Measurements from ENCODE around the gene MPC1.

The MPC1 gene

DNA sequence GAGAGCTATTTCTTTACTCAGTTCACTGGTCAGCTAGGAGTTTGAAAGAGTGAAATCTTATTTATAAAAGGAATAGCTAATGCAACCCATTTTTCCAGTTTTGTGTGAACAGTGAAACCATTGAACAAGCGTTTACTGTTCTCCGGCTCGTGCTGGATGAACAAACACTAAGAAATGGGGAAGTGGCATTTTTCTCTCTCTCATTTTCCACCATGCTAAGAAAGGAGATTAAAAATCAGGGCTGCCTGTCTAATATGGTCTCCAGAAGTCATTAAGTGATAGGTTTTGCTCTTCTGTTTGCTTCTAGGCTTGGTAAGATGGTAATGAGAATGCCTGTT, 39.6 kb downstream of the MPC1 start:
- DNase-seq, result no peak

GRCh38 chr6:166342349-166343149, 40.2 kb downstream of the MPC1 start, which contains the start of gene SFT2D1:
TSS of gene SFT2D1 (minus strand) at chr6:166342545. CDS start at chr6:166342481, 64 bp downstream.
- peak; percentile 87 for DNase-seq

- DNase-seq, result peak; percentile 42
These were observed 40.8 kb downstream of the MPC1 start for GRCh38 chr6:166341977-166342348.

DNA sequence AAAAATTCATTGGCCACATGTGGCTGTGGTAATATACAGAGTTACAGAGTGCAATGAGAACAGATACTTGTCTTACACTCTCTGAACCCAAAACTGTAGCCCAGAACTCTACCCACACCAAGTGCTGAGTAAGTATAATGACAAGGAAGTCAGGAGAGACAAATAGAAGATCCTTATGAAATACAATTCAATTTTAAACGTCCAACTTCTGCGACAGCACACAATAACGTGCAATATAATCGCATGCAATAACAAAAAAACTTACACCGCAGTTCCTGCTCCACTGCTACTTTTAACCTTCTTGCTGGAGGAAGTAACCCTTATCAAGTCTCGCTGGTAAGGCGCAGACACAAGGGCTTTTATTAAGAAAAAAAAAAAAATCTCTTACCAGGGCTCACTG, 41.3 kb downstream of the MPC1 start:
- DNase-seq, result no peak

- DNase-seq, result no peak
These were observed 43.9 kb downstream of the MPC1 start for GRCh38 chr6:166338854-166339253.

- no peak for DNase-seq
These were observed 45.9 kb downstream of the MPC1 start for GRCh38 chr6:166336847-166337246.

GRCh38 chr6:166335378-166336302, 47.1 kb downstream of the MPC1 start:
- DNase-seq, result no peak

GRCh38 chr6:166334878-166335277, 47.9 kb downstream of the MPC1 start:
- DNase-seq, result no peak

- no peak for DNase-seq
These were observed 49.4 kb downstream of the MPC1 start for GRCh38 chr6:166333172-166333995.

DNA sequence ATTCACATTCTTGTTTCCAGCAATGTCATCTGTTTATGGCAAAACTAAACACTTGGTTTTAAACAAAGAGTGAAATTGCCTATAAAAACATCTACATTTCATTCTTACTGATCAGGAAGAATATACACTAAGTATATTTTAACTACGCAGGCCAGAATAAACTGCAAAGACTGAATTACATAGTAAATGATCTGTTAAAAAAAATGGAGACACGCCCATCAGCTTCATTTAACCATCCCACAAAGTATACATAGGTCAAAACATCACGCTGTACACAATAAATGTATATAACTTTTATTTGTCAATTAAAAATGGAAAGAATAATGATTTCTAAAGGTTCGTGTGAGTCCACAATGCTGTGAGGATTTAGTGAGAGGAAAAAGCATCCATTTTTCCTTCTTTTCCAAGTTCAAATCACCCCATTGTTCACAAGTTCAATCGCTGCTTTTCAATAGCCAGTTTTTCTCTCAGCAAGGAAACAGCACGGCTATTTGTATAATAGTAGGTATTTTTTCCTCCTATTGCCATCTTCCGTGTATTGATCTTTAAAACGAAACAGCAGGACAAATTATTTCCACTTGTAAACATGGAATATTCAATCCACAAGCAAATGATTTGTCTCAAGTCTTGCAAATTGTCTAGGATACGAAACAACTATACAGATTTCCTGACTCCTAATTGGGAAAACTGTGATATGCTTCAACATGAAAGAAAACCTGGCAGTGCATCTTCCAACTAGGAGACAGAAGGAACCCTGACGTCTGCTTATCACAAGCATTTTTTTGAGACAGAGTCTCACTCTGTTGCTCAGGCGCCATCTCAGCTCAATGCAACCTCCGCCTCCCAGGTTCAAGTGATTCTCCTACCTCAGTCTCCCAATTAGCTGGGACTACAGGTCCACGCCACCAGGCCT, 51.0 kb downstream of the MPC1 start:
- no peak for DNase-seq

DNA sequence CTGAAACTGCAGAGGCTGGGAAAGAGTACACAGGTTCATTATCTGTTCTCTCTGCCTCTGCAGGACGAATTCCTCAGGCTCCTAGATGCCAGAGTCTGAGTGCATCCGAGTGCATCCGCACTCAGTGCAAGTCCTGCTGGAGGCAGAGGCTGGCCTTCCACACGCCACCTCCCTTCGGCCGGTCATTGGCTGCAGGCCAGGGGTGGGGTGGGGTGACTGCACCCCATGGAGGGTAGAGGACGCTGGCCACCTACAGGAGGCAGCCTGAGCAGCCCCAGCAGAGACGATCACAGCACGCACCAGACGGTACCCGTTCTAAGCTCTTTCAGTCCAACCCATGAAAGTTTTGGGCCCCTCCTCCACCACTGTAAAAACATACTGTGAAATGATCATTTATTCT, 52.1 kb downstream of the MPC1 start:
- no peak for DNase-seq

GRCh38 chr6:166325383-166326042, 57.2 kb downstream of the MPC1 start:
- no peak for DNase-seq

GRCh38 chr6:166323395-166323794, 59.3 kb downstream of the MPC1 start:
- no peak for DNase-seq

GRCh38 chr6:166318649-166319600, 63.8 kb downstream of the MPC1 start:
- peak; percentile 40 for DNase-seq

DNA sequence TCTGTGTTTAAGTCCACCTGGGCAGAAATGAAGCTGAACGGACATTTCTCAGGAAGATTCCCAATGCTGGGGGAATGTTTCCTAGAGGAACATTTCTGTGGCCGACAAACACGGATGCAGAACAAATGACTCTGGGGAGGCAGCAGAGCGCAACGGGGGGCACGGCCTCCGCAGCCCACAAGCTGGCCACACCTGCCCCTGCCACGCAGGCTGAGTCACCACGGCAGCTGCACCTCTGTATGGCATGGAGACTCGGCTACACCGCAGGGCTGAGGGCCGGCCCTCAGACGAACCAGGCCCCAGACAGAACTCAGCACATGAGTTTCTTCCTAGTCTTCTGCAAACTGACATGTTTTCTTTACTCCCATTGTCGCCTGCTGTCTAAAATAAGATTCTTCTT, 64.5 kb downstream of the MPC1 start:
- DNase-seq, result peak; percentile 17

- no peak for DNase-seq
These were observed 65.2 kb downstream of the MPC1 start for GRCh38 chr6:166317261-166318212.

- no peak for DNase-seq
These were observed 67.3 kb downstream of the MPC1 start for GRCh38 chr6:166315436-166315835.
